Neural progenitor cell (in vitro differentiated cells): ENCODE results near the gene PHF10.

Source experiments
- CTCF ChIP-seq: fragments of 200-600 bp; sonication (generic); IDR thresholded peaks from 2 replicates; pipeline ENCODE4 v1.5.1; 2017; ENCODE audit warnings: antibody characterized with exemption, mild to moderate bottlenecking
- EZH2 ChIP-seq: fragments of 200-600 bp; sonication (generic); IDR thresholded peaks from 2 replicates; pipeline ENCODE4 v1.6.1; 2017; ENCODE audit warnings: antibody characterized with exemption, mild to moderate bottlenecking, moderate library complexity
- EZH2phosphoT487 ChIP-seq: fragments of 200-600 bp; sonication (generic); IDR thresholded peaks from 2 replicates; pipeline ENCODE4 v1.6.1; 2017; ENCODE audit warnings: antibody characterized with exemption

GRCh38 chr6:169709293-169709692 lies 15.0 kb downstream of the PHF10 start:
- TF ChIP-seq CTCF (no peak), EZH2 (no peak), EZH2phosphoT487 (no peak)
